ENCODE measurements around the gene ZNF865. TPM values are rescaled to one million over a fixed set of nuclear protein-coding genes. Genes with fewer than 3 reads are reported as not detected.

ZNF865 gene
- 0.34 and 0.63 TPM in 2 replicates for total RNA-seq

DNA sequence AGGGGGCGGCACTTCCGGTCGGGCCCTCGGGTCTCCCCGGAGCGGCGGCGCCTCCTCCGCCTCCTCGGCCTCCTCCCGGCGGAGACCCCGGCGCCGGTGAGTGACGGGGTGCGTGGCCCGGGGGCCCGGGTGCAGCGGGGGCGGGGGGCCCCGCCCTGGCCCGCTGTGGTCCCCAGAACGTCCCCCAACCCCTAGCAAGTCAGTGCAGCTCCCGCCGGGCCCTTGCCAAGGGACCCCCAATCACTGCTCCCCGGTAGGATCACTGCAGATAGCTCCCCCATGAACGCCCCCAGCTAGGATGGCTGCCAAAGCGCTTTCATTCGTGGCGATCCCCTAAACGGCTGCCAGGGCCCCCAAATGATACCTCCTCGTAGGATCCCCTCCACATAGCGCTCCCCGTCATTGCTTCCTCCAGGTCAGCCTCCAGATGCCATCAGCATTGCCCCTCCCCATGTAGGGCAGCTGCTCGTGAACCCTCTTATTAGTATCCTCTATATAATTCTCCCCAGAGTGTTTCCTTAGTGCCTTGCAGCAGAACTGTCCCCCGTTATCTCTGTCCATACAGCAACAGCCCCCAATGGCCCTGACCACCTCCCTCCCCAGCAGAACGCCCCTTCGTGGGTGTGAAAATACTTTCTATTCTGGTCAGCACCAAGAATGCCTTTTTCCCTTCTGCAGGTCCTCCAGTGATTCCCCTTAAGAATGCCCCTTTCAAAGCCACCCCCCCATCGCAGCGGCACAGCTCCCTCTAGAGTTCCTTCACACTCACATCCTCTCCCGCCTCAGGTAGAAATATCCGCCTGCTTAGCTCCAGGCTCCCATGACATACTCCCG lies at the start of gene ZNF865:
ZNF865 (plus strand) TSS at position 11 of the 834 bp plus-strand sequence. CDS start 7,972 bp downstream, outside the sequence.

DNA sequence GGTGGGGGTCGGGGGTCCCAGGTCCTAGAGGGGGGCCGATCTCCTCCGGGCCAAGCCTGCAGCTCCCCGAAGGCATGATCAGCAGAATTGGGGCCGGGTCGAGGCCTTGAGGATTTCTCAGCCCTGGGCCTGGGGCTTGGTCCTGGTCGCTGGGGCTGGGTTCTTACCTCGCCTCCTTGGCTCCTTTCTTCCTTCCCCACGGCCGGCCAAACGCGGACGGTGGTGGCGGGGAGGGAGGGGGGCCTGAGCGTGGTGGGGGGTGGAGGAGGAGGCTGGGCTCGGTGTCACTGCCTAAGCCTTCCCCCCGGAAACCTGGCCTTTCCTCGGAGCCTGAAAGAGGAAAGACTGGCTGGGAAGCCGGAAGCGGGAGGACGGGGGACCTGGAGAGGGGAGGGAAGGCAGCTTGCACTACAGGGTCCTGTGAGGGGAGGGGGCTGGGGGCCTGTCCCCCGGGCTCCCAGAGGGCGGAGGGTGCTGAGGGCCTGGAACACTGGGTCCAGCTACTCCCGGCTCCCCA lies 24.8 kb upstream of the ZNF865 start, which contains the start of gene ZNF579:
ZNF579 (minus strand) TSS at position 221 of the 517 bp plus-strand sequence. CDS start 1,209 bp downstream, outside the sequence.

DNA sequence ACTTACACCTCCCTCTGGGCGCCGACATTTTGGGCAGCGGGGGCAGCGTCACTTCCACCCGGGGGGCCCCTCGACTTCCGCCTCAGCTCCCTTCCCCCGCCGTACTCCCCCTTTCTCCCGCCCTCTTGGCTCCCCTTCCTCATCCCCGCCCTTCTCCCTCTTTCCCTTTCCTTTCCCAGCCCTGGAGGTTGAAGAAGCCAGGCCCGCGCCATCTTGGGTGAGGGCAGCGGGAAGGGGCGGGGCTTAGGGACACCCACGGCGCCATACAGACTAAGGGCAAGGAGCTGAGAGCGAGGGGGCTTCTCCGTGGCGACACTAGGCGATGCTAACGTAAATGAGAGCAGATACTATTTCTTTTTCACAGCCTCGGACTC lies 6.0 kb upstream of the ZNF865 start, which contains the start of gene FIZ1:
FIZ1 (minus strand) TSS at position 50 of the 374 bp plus-strand sequence. CDS start 1,652 bp downstream, outside the sequence.

GRCh38 chr19:55599842-55600661 lies 5.4 kb upstream of the ZNF865 start, which contains the start of gene ZNF524:
ZNF524 (plus strand) TSS chr19:55600288; CDS start chr19:55602113, 1,825 bp downstream.

DNA sequence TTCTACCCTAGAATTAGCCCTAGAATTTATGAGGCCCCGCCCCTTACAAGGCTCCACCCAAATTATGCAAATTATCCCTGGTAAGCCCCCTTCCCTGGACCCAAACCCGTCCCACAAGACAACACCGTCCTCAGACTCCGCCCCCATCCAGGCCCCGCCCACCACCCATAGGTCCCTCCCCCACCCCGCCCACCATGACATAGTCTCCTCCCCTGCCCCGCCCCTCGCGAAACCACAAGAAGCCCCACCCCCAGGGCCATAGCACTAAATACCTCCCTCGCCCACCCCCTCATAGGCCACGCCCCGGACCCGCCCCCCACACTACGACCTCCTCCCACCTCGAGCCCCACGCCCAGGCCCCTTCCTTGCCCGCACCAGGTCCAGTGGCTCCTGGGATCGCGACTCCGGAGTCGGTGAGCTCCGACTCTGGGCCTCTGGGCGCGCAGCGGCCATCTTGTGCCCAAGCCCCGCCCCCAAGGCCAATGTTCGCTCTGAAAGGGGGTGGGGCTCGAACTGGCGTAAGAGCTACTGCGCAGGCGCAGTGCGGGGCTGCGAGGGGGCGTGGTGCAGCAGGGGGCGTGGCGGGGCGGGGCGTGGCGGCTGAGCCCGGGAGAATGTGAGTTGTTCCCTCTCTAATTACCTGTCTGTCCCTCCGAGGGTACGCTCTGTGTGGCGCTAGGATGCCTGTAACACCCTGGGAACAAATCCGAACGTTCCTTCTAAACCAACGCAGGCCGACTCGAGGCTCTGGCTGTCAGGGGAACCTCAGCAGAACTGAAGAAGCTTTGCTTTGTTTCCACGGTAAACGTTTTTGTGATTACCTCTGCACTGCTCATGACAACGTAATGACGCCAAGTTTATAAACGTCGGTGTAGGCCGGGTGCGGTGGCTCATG lies 18.9 kb downstream of the ZNF865 start, which contains the start of gene ZNF784:
ZNF784 (minus strand) TSS at position 458 of the 895 bp plus-strand sequence; CDS start at position 453, 5 bp downstream.

DNA sequence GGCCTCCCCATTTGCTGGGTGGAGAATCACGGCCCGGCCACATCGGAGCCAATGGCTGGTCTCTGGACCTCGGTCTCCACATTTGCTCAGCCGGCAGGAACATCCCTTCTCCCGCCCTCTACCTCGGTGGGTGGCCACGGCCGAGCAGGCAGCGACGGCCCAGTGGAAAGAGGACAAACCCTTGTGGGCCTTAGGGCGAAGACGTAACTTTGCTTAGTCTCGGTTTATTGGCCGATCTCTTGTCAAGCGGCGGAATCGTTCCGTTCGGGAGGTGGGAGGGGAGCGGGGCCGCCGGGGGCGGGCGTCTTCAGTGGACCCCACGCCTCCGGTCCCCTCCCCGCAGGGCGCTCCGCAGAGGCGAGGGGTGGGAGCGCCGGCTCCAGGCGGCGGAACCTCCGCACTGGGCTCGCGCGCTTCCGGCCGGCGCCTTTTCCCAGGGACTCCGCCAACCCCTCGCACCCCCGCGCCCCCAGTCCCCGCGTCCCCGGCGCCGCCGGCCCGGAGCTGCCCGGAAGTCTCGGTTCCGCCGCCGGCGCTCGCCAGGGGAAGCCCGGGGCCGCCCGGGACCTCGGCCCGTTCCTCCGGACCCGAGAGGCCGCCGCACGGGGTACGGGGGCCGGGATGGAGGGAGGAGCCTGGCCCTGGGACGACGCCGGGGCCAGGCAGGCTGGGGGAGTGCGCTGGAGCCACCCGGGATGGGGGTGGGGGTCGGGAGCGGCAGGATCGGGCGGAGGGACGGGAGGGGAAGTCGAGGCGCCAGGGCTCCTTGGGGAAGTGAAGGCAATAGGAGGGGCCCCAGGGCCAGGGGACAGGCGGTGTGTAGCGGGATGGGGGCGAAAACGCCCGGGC lies 35.4 kb downstream of the ZNF865 start, which contains the start of gene ZNF580:
ZNF580 (plus strand) TSS at position 426 of the 849 bp plus-strand sequence. CDS start 1,507 bp downstream, outside the sequence.

GRCh38 chr19:55643003-55643886 lies 37.8 kb downstream of the ZNF865 start, which contains the start of gene ZNF581:
ZNF581 (plus strand) TSS chr19:55643649; CDS start chr19:55644572, 923 bp downstream.

DNA sequence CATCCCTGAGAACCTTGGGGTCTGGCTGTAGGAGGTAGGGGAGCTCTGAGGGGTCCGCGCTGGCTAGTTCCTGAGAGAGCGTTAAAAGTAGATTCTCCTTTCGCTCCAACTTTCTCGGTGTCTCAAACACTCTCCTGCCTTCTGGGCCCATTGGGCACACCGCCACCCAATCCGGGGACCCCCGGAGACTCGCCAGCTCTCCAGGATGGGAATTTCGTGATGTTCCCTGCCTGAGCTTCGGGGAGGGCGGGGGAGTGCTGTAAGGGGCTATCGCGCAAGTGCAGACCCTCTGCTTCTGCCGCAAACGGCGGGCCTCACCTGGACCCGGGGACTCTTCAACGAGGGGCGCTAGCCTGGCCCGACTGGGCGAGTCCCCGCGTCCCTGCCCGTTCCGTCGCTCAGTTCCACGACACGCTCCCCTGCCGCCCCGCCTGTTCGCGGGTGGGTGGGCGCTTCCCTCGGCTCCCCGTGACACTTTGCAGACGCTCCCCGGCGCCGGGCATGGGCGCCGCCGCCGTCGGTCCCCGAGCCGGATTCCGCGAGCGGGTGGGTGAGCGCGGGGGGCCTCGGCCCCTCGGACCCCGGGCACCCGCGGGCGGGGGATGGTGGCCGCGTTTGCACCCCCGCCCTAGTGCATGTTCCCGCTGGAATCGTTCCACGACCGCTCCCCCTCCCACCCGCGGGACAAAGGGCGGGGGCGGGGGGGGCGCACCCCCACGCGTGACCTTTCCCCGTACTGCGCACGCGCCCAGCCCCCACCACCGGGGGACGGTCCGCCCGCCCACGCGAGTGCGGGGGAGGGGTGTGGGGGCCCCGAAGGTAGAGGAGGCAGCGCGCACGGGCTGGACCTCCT lies 42.5 kb downstream of the ZNF865 start, which contains the start of gene CCDC106:
CCDC106 (plus strand) TSS at position 481 of the 853 bp plus-strand sequence. CDS start 835 bp downstream, outside the sequence.

GRCh38 chr19:55654868-55655647 lies 49.6 kb downstream of the ZNF865 start, which contains the start of gene U2AF2:
U2AF2 (plus strand) TSS chr19:55655035; CDS start chr19:55655105, 70 bp downstream.

Other genes starting within 250 kb of the ZNF865 start
- gene GARIN5B, start 242.4 kb upstream of the ZNF865 start, total RNA-seq: not detected in 2 replicates
- gene IL11, start 235.2 kb upstream of the ZNF865 start, total RNA-seq: 0.94 and 1.6 TPM in 2 replicates
- 0.47 TPM in 1 of 2 replicates, not detected in the other for gene TMEM190, start 228.8 kb upstream of the ZNF865 start, total RNA-seq
- 0.16 TPM in 1 of 2 replicates, not detected in the other for gene TMEM238, start 221.4 kb upstream of the ZNF865 start, total RNA-seq
- gene RPL28, start 219.7 kb upstream of the ZNF865 start, total RNA-seq: 202 and 304 TPM in 2 replicates
- 8.6 and 20.3 TPM in 2 replicates for gene UBE2S, start 197.9 kb upstream of the ZNF865 start, total RNA-seq
- not detected in 2 replicates for gene SHISA7, start 162.3 kb upstream of the ZNF865 start, total RNA-seq
- gene ISOC2, start 144.0 kb upstream of the ZNF865 start, total RNA-seq: 38.8 and 58.3 TPM in 2 replicates
- not detected in 2 replicates for gene C19orf85, start 140.9 kb upstream of the ZNF865 start, total RNA-seq
- 0.47 and 0.69 TPM in 2 replicates for gene ZNF628, start 129.0 kb upstream of the ZNF865 start, total RNA-seq
- gene NAT14, start 120.5 kb upstream of the ZNF865 start, total RNA-seq: 9.2 and 16.2 TPM in 2 replicates
- gene SSC5D, start 117.2 kb upstream of the ZNF865 start, total RNA-seq: 3.9 and 13.1 TPM in 2 replicates
- not detected in 2 replicates for gene SBK2, start 68.5 kb upstream of the ZNF865 start, total RNA-seq
- 0.16 TPM in 1 of 2 replicates, not detected in the other for gene SBK3, start 60.1 kb upstream of the ZNF865 start, total RNA-seq
- gene ZNF579, start 24.8 kb upstream of the ZNF865 start, total RNA-seq: 1.6 and 2.0 TPM in 2 replicates
- gene FIZ1, start 6.1 kb upstream of the ZNF865 start, total RNA-seq: 0.95 and 2.1 TPM in 2 replicates
- gene ZNF524, start 5.4 kb upstream of the ZNF865 start, total RNA-seq: 12.1 and 13.2 TPM in 2 replicates
- 5.0 and 5.8 TPM in 2 replicates for gene ZNF784, start 18.9 kb downstream of the ZNF865 start, total RNA-seq
- gene ZNF580, start 35.4 kb downstream of the ZNF865 start, total RNA-seq: 4.4 and 5.7 TPM in 2 replicates
- 29.1 and 32.2 TPM in 2 replicates for gene ZNF581, start 38.0 kb downstream of the ZNF865 start, total RNA-seq
- 3.9 and 7.3 TPM in 2 replicates for gene CCDC106, start 42.6 kb downstream of the ZNF865 start, total RNA-seq
- 72.3 and 77.7 TPM in 2 replicates for gene U2AF2, start 49.4 kb downstream of the ZNF865 start, total RNA-seq
- 56.9 and 61.7 TPM in 2 replicates for gene EPN1, start 69.6 kb downstream of the ZNF865 start, total RNA-seq
- not detected in 2 replicates for gene NLRP9, start 132.8 kb downstream of the ZNF865 start, total RNA-seq
- gene RFPL4A, start 153.4 kb downstream of the ZNF865 start, total RNA-seq: not detected in 2 replicates
- not detected in 2 replicates for gene RFPL4AL1, start 163.5 kb downstream of the ZNF865 start, total RNA-seq
- not detected in 2 replicates for gene NLRP11, start 226.4 kb downstream of the ZNF865 start, total RNA-seq
- not detected in 2 replicates for gene NLRP4, start 230.9 kb downstream of the ZNF865 start, total RNA-seq